Measurements from ENCODE around the gene CAB39. TPM values are rescaled to one million over a fixed set of nuclear protein-coding genes. Genes with fewer than 3 reads are reported as not detected.

Gene CAB39
- total RNA-seq, 1 donor from 2014 or later = 193 TPM

Other genes with a start within 250 kb of the CAB39 start
- 15.8 and 16.7 TPM in 2 replicates for gene ITM2C, start 152.1 kb downstream of the CAB39 start, total RNA-seq
- 2.9 and 4.3 TPM in 2 replicates for gene GPR55, start 212.4 kb downstream of the CAB39 start, total RNA-seq

All from T-helper 2 cell treated with Interferon-gamma antibody and Interleukin-4, amounts not matched to agents 100 ng/mL and 5 ng/mL, for 36 hours (primary cell).